ENCODE data around the gene LMBR1.
"Not testable (repeated sequence)": the region's sequence is repeated elsewhere in the genome, so short reads cannot be mapped to it uniquely, and the experiment has no call there.

Gene LMBR1

DNA sequence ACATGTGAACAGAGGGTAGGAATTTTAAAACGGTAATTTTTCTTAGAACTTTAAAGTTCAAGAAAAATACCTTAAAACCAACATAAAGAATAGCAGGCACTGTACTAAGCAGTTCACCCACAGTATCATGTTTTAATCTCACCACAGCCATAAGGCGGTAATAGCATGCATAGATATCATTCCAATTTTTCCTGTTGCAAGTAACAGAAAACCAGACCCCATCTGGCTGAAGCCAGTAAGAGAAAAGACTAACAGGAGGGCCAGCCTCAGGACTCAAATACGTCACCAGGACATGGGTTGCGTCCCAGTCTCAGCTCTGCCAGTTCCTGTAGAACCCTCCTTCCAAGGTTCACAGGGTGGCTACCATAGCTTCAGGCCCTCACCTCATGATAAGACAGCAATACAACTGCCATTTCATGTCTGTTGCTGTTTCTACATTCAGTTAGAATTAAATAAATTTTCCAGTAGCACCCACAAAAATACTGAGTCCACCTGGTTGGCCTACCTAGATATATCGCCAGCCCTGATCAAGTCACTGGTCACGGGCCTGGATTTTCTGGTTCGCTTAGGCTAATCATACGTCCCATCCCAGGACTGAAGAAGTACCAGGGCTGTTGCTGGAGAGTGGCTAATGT is 254.4 kb downstream of the LMBR1 start:
- H3K9me2 ChIP-seq (replicated peaks; ENCODE audit: control insufficient read depth, low read length): no peaks in the 10 kb centered on the region
- no peaks in the 10 kb centered on the region for H3K27me3 ChIP-seq (ENCODE audit: control insufficient read depth, low read length)
- TF ChIP-seq EZH2phosphoT487 (IDR thresholded peaks at IDR 0.05; ENCODE audit: borderline replicate concordance, low read length): no peak
- TF ChIP-seq, protein P1, sequence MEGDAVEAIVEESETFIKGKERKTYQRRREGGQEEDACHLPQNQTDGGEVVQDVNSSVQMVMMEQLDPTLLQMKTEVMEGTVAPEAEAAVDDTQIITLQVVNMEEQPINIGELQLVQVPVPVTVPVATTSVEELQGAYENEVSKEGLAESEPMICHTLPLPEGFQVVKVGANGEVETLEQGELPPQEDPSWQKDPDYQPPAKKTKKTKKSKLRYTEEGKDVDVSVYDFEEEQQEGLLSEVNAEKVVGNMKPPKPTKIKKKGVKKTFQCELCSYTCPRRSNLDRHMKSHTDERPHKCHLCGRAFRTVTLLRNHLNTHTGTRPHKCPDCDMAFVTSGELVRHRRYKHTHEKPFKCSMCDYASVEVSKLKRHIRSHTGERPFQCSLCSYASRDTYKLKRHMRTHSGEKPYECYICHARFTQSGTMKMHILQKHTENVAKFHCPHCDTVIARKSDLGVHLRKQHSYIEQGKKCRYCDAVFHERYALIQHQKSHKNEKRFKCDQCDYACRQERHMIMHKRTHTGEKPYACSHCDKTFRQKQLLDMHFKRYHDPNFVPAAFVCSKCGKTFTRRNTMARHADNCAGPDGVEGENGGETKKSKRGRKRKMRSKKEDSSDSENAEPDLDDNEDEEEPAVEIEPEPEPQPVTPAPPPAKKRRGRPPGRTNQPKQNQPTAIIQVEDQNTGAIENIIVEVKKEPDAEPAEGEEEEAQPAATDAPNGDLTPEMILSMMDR (IDR thresholded peaks at IDR 0.05; ENCODE audit: low read depth, low read length, poor library complexity, severe bottlenecking): no peak
- peaks cover 29% of the 10 kb centered on the region for H3K79me2 ChIP-seq (ENCODE audit: control insufficient read depth, low read length)
- no peak overlapping the region for H3K27ac ChIP-seq (ENCODE audit: low read depth, low read length)
- H3K4me1 ChIP-seq (ENCODE audit: control insufficient read depth, low read length): peaks cover 20% of the 10 kb centered on the region
- H3K4me2 ChIP-seq (ENCODE audit: low read length): peak overlapping the region; percentile 79
- peaks cover 8% of the 10 kb centered on the region for H3K9me3 ChIP-seq (ENCODE audit: control insufficient read depth, insufficient read depth, low read length)
- no peaks in the 10 kb centered on the region for H3F3A ChIP-seq (ENCODE audit: control insufficient read depth, insufficient read depth)
- no peaks in the 10 kb centered on the region for H3K36me3 ChIP-seq (ENCODE audit: control insufficient read depth, low read length)
- 0 out of 2 replicates have a peak overlapping the region, but pooled peaks have one; percentile 0 for H3K4me3 ChIP-seq (ENCODE audit: low read length)
- no peaks in the 10 kb centered on the region for H4K20me1 ChIP-seq (ENCODE audit: control insufficient read depth, insufficient read depth, low read depth, low read length)

DNA sequence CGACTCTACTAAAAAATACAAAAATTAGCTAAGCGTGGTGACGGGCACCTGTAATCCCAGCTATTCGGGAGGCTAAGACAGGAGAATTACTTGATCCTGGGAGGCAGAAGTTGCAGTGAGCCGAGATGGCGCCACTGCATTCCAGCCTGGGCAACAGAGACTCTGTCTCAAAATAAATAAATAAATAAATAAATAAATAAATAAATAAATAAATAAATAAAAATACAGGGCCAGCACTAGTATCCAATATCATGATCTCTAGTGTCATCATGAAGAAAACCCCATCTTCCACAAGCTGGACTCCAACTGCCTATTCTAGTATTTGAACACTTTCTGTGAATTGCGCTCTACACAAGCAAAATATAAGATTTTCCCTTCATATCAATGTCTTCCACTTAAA is 255.9 kb downstream of the LMBR1 start:
- H3K36me3 ChIP-seq (ENCODE audit: control insufficient read depth, low read length); H3K27ac ChIP-seq (ENCODE audit: low read depth, low read length); H3K27me3 ChIP-seq (ENCODE audit: control insufficient read depth, low read length); H4K20me1 ChIP-seq (ENCODE audit: control insufficient read depth, insufficient read depth, low read depth, low read length); H3K9me2 ChIP-seq (replicated peaks; ENCODE audit: control insufficient read depth, low read length); H3K4me3 ChIP-seq (ENCODE audit: low read length); H3K4me2 ChIP-seq (ENCODE audit: low read length); H3F3A ChIP-seq (ENCODE audit: control insufficient read depth, insufficient read depth); H3K9me3 ChIP-seq (ENCODE audit: control insufficient read depth, insufficient read depth, low read length): not testable (repeated sequence)
- Histone ChIP-seq H3K4me1 (ENCODE audit: control insufficient read depth, low read length) (peaks cover 20% of the 10 kb centered on the region), H3K79me2 (ENCODE audit: control insufficient read depth, low read length) (peaks cover 29% of the 10 kb centered on the region)

DNA sequence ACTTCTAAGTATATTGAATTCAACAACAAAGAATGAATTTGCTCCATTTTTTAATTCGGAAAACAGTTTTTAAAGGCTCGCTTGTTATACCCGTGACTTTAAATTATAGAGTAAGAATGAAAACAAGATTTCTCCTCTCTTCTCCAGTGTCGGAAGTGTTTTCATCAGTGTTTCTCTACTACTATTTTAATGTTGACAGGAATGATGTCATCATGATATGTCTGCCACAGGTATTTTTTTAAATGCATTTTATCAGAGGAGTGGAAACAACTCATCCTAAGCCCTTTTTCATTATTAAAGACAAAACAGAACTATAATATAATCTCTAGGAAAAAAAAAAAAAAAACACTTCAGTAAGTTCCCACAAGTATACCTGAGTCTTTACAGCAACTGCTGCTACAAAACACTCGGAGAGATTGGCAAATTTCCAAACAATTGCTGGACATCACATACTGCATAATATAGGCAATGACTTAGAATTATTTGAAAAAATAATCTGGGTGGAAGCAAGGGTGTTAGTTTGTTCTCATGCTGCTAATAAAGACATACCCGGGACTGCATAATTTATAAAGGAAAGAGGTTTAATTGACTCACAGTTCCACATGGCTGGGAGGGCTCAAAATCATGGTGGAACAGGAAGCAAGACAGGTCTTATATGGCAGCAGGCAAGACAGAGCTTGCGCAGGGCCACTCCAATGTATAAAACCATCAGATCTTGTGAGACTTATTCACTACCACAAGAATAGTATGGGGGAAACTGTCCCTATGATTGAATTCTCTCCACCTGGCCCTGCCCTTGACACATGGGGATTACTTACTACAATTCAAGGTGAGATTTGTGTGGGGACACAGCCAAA is 257.2 kb downstream of the LMBR1 start:
- Histone ChIP-seq H3K9me3 (ENCODE audit: control insufficient read depth, insufficient read depth, low read length) (peaks cover 8% of the 10 kb centered on the region), H3K9me2 (replicated peaks; ENCODE audit: control insufficient read depth, low read length) (no peaks in the 10 kb centered on the region)
- TF ChIP-seq, protein P1 (IDR thresholded peaks at IDR 0.05; ENCODE audit: low read depth, low read length, poor library complexity, severe bottlenecking): no peak
- TF ChIP-seq EZH2phosphoT487 (IDR thresholded peaks at IDR 0.05; ENCODE audit: borderline replicate concordance, low read length): no peak

DNA sequence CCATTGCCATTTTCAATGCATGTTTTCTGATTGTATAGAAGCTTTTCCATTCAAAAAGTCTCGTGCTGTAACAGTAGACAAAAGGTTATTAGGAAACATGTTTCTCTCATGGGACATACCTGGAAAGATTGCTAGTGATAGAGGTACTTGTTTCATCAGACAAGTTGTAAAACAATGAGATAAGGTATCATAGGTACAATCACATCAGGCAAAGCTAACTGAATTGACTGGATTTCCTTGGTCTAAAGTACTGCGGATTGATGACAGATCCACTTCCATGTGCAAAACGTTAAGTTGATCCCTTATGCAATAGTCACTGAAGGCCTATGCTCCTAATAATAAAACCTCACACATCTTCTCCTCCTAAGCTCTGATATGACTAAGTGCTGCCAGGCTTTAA is 258.9 kb downstream of the LMBR1 start:
- H3K4me1 ChIP-seq (ENCODE audit: control insufficient read depth, low read length): no peaks in the 10 kb centered on the region; the same call in 1 of the 2 replicates
- H3K27ac ChIP-seq (ENCODE audit: low read depth, low read length): no peak overlapping the region
- H3K4me3 ChIP-seq (ENCODE audit: low read length): no peak overlapping the region
- H3K9me2 ChIP-seq (replicated peaks; ENCODE audit: control insufficient read depth, low read length): no peaks in the 10 kb centered on the region
- no peaks in the 10 kb centered on the region for H3K36me3 ChIP-seq (ENCODE audit: control insufficient read depth, low read length)
- H3K4me2 ChIP-seq (ENCODE audit: low read length): no peak overlapping the region
- H3F3A ChIP-seq (ENCODE audit: control insufficient read depth, insufficient read depth): no peaks in the 10 kb centered on the region
- peaks cover 12% of the 10 kb centered on the region for H3K79me2 ChIP-seq (ENCODE audit: control insufficient read depth, low read length)
- H4K20me1 ChIP-seq (ENCODE audit: control insufficient read depth, insufficient read depth, low read depth, low read length): no peaks in the 10 kb centered on the region
- peaks cover 13% of the 10 kb centered on the region; the same call in 1 of the 2 replicates for H3K9me3 ChIP-seq (ENCODE audit: control insufficient read depth, insufficient read depth, low read length)
- H3K27me3 ChIP-seq (ENCODE audit: control insufficient read depth, low read length): 0 out of 2 replicates have a peak, but pooled peaks cover 2% of the 10 kb centered on the region
- TF ChIP-seq EZH2phosphoT487 (IDR thresholded peaks at IDR 0.05; ENCODE audit: borderline replicate concordance, low read length): no peak
- TF ChIP-seq, protein P1 (IDR thresholded peaks at IDR 0.05; ENCODE audit: low read depth, low read length, poor library complexity, severe bottlenecking): no peak

More for the DNA sequence above, 257.2 kb downstream of the LMBR1 start:
- H3K27me3 ChIP-seq (ENCODE audit: control insufficient read depth, low read length): 0 out of 2 replicates have a peak, but pooled peaks cover 2% of the 10 kb centered on the region
- H3K36me3 ChIP-seq (ENCODE audit: control insufficient read depth, low read length): no peaks in the 10 kb centered on the region
- H4K20me1 ChIP-seq (ENCODE audit: control insufficient read depth, insufficient read depth, low read depth, low read length): no peaks in the 10 kb centered on the region
- H3F3A ChIP-seq (ENCODE audit: control insufficient read depth, insufficient read depth): no peaks in the 10 kb centered on the region
- H3K79me2 ChIP-seq (ENCODE audit: control insufficient read depth, low read length): peaks cover 22% of the 10 kb centered on the region
- no peak overlapping the region for H3K27ac ChIP-seq (ENCODE audit: low read depth, low read length)
- peaks cover 11% of the 10 kb centered on the region for H3K4me1 ChIP-seq (ENCODE audit: control insufficient read depth, low read length)
- H3K4me3 ChIP-seq (ENCODE audit: low read length): no peak overlapping the region
- H3K4me2 ChIP-seq (ENCODE audit: low read length): no peak overlapping the region

Data from DOHH2 (cell line).